KMS-11 (cell line): ENCODE data around the gene PRKAG3.

Experiments used
- H2AFZ ChIP-seq: fragments of 200-600 bp; sonication (generic); 2 replicates; pipeline ENCODE4 v1.6.1; 2016; ENCODE audit warnings: antibody characterized with exemption, mixed run types, low read depth
- H3K27ac ChIP-seq: fragments of 200-600 bp; sonication (generic); 2 replicates; pipeline ENCODE4 v1.6.1; 2016; ENCODE audit warnings: mild to moderate bottlenecking, mixed run types
- H3K27me3 ChIP-seq: fragments of 200-600 bp; sonication (generic); 2 replicates; pipeline ENCODE4 v1.6.1; 2017; ENCODE audit warnings: mild to moderate bottlenecking, low read depth, mixed run types, moderate library complexity; ENCODE audit not compliant: insufficient read depth
- H3K36me3 ChIP-seq: fragments of 200-600 bp; sonication (generic); 2 replicates; pipeline ENCODE4 v1.6.1; 2017; ENCODE audit warnings: mild to moderate bottlenecking, mixed run types; ENCODE audit not compliant: insufficient read depth
- H3K4me1 ChIP-seq: fragments of 200-600 bp; sonication (generic); 2 replicates; pipeline ENCODE4 v1.6.1; 2016; ENCODE audit warnings: mild to moderate bottlenecking, low read depth, mixed run types; ENCODE audit not compliant: poor library complexity, severe bottlenecking
- H3K4me2 ChIP-seq: fragments of 200-600 bp; sonication (generic); 2 replicates; pipeline ENCODE4 v1.7.0; 2016; ENCODE audit warnings: mild to moderate bottlenecking, mixed run types
- H3K4me3 ChIP-seq: fragments of 200-600 bp; sonication (generic); IDR thresholded peaks from 2 replicates; pipeline ENCODE4 v1.6.1; 2017; ENCODE audit warnings: low read depth, low read length, mixed read lengths; ENCODE audit not compliant: insufficient read depth
- H3K79me2 ChIP-seq: fragments of 200-600 bp; sonication (generic); 2 replicates; pipeline ENCODE4 v1.6.1; 2016; ENCODE audit warnings: low read depth, mixed run types; ENCODE audit not compliant: insufficient read depth
- H3K9ac ChIP-seq: fragments of 200-600 bp; sonication (generic); 2 replicates; pipeline ENCODE4 v1.6.1; 2016; ENCODE audit warnings: mild to moderate bottlenecking, mixed run types
- H4K20me1 ChIP-seq: fragments of 200-600 bp; sonication (generic); 2 replicates; pipeline ENCODE4 v1.6.1; 2016; ENCODE audit warnings: mild to moderate bottlenecking, mixed run types; ENCODE audit not compliant: insufficient read depth
- CTCF ChIP-seq: fragments of 200-600 bp; sonication (generic); conservative IDR thresholded peaks from 2 replicates; pipeline ENCODE4 v1.6.1; 2017; ENCODE audit warnings: low read depth, mild to moderate bottlenecking, antibody characterized with exemption, low read length, moderate library complexity, mixed read lengths

Gene PRKAG3

GRCh38 chr2:218858138-218858445 lies 26.5 kb upstream of the PRKAG3 start:
- Histone ChIP-seq H2AFZ (no peak overlapping the region), H3K9ac (no peak overlapping the region), H3K4me3 (no peak overlapping the region), H3K79me2 (no peaks in the 10 kb centered on the region), H3K36me3 (no peaks in the 10 kb centered on the region), H3K4me2 (no peak overlapping the region), H3K27ac (no peak overlapping the region), H4K20me1 (no peaks in the 10 kb centered on the region), H3K4me1 (peaks cover 3% of the 10 kb centered on the region), H3K27me3 (peaks cover 53% of the 10 kb centered on the region)
- no peak for TF ChIP-seq CTCF

- H4K20me1 ChIP-seq: no peaks in the 10 kb centered on the region
- no peak overlapping the region for H2AFZ ChIP-seq
- H3K27ac ChIP-seq: no peak overlapping the region
- H3K27me3 ChIP-seq: peaks cover 53% of the 10 kb centered on the region
- H3K79me2 ChIP-seq: no peaks in the 10 kb centered on the region
- H3K36me3 ChIP-seq: no peaks in the 10 kb centered on the region
- H3K4me3 ChIP-seq: no peak overlapping the region
- TF ChIP-seq CTCF: no peak
- H3K4me1 ChIP-seq: peaks cover 5% of the 10 kb centered on the region
- H3K9ac ChIP-seq: no peak overlapping the region
- no peak overlapping the region for H3K4me2 ChIP-seq
Measured at GRCh38 chr2:218857371-218858137, 26.0 kb upstream of the PRKAG3 start.

- Histone ChIP-seq H3K4me3 (no peak overlapping the region), H2AFZ (no peak overlapping the region), H3K36me3 (no peaks in the 10 kb centered on the region), H4K20me1 (no peaks in the 10 kb centered on the region), H3K79me2 (no peaks in the 10 kb centered on the region), H3K4me2 (no peak overlapping the region), H3K27ac (no peak overlapping the region), H3K4me1 (peaks cover 8% of the 10 kb centered on the region), H3K27me3 (peaks cover 53% of the 10 kb centered on the region), H3K9ac (no peak overlapping the region)
- TF ChIP-seq CTCF: no peak
Measured at GRCh38 chr2:218856896-218857243, 25.3 kb upstream of the PRKAG3 start.

GRCh38 chr2:218856167-218856895 lies 24.7 kb upstream of the PRKAG3 start:
- Histone ChIP-seq H3K27me3 (peaks cover 48% of the 10 kb centered on the region), H3K9ac (no peak overlapping the region), H4K20me1 (no peaks in the 10 kb centered on the region), H3K4me2 (no peak overlapping the region), H3K36me3 (no peaks in the 10 kb centered on the region), H3K79me2 (no peaks in the 10 kb centered on the region), H3K4me3 (no peak overlapping the region), H3K27ac (no peak overlapping the region), H2AFZ (no peak overlapping the region), H3K4me1 (peaks cover 8% of the 10 kb centered on the region)
- no peak for TF ChIP-seq CTCF
